ENCODE measurements around the gene IGSF21.

Gene IGSF21

GRCh38 chr1:18099026-18099425, 8.6 kb upstream of the IGSF21 start:
- TF ChIP-seq, protein P1, sequence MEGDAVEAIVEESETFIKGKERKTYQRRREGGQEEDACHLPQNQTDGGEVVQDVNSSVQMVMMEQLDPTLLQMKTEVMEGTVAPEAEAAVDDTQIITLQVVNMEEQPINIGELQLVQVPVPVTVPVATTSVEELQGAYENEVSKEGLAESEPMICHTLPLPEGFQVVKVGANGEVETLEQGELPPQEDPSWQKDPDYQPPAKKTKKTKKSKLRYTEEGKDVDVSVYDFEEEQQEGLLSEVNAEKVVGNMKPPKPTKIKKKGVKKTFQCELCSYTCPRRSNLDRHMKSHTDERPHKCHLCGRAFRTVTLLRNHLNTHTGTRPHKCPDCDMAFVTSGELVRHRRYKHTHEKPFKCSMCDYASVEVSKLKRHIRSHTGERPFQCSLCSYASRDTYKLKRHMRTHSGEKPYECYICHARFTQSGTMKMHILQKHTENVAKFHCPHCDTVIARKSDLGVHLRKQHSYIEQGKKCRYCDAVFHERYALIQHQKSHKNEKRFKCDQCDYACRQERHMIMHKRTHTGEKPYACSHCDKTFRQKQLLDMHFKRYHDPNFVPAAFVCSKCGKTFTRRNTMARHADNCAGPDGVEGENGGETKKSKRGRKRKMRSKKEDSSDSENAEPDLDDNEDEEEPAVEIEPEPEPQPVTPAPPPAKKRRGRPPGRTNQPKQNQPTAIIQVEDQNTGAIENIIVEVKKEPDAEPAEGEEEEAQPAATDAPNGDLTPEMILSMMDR (conservative IDR thresholded peaks at IDR 0.05): no peak
- no peak overlapping the region for H3K27ac ChIP-seq

DNA sequence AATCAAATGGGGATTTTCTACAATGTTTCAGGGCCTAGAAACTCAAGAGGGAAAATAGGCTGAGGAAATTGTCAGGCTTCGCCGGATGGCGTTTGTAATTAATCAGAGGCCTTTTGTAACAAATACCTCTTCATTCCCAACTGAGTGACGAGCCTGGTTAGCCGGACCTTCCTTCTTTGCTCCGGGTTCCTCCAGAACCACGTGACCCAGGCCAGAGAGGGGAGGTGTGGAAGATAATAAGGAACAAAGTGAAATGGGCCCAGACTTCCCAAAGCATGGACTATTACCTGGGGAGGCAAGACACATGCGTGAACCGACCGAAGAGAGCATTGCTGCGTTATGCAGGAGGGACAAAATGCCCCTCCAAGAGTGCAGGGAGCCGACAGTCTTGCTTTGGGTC, 7.5 kb upstream of the IGSF21 start:
- peak overlapping the region; percentile 41; the same call in 1 of the 2 replicates for H3K27ac ChIP-seq
- TF ChIP-seq, protein P1 (conservative IDR thresholded peaks at IDR 0.05): no peak

GRCh38 chr1:18100491-18101063, 7.0 kb upstream of the IGSF21 start:
- TF ChIP-seq, protein P1 (conservative IDR thresholded peaks at IDR 0.05): peak; percentile 85
- peak overlapping the region; percentile 41; the same call in 1 of the 2 replicates for H3K27ac ChIP-seq

DNA sequence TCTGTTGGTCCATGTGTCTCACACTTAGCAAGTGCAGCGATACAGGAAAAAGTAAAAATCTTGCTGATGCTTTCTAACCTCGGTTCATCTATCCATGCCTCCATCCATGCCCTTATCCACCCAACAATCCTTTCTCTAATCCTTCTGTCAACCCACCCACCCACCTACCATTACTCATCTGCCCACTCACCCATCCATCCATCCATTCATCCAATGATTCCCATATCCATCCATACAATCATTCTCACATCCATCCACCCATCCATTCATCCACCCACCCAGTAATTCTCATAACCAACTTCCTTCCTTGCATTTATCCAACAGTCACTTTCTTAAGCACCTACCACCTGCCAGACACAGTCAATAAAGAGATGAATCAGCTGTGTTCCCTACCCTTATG, 6.1 kb upstream of the IGSF21 start:
- TF ChIP-seq, protein P1 (conservative IDR thresholded peaks at IDR 0.05): no peak
- no peak overlapping the region for H3K27ac ChIP-seq

DNA sequence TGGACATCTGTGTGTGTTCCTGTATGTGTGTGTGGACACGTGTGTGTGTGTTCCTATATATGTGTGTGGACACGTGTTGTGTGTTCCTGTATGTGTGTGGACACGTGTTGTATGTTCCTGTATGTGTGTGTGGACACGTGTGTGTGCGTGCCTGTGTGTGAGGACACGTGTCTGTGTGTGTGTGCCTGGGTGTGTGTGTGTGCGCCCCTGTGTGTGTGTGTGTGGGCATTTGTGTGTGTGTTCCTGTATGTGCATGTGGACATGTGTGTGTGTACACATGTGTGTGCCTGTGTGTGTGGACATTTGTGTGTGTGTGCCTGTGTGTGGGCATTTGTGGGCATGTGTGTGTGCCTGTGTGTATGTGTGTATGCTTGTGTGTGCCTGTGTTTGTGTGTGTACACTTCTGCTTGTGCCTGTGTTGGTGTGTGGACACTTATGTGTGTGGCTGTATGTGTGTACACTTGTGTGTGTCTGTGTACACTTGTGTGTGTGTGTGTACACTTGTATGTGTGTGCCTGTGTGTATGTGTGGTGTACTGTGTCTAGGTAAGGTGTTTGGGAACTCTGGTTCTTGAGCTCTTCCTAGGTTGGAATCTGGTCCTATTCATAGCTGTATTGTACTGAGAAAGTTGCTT, 3.7 kb upstream of the IGSF21 start:
- TF ChIP-seq, protein P1 (conservative IDR thresholded peaks at IDR 0.05): no peak
- no peak overlapping the region for H3K27ac ChIP-seq

DNA sequence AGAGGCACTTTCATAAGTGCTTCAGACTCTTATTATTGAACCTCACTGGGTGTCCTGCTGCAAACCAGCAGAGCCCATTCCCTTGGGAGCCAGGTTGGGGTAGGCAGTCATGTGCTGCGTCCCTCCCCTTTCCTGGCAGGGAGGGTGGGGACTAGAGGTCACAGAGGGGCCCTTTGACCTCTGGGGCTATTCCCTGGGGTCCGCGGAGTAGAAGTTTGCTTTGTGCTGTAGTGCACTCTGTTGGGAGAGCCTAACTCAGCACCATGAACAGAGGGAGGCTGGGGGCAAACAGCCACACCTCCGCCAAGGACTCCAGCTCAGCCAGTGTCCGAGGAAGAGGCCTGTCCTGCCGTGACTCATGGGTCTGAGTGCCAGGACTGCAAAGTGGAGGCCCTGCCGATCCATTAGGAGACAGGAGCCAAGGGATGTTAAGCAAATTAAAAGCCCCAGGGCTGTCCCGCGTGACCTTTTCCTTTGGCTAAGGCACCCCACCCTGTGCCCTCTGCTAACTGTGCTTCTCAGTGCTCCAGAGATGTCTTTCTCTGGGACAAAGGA, 3.0 kb upstream of the IGSF21 start:
- TF ChIP-seq, protein P1 (conservative IDR thresholded peaks at IDR 0.05): no peak
- no peak overlapping the region for H3K27ac ChIP-seq

- no peak overlapping the region for H3K27ac ChIP-seq
- TF ChIP-seq, protein P1 (conservative IDR thresholded peaks at IDR 0.05): no peak
Measured at GRCh38 chr1:18105196-18105595, 2.4 kb upstream of the IGSF21 start.
